ENCODE measurements around the gene PCDHB5. TPM values are rescaled to one million over a fixed set of nuclear protein-coding genes. Genes with fewer than 3 reads are reported as not detected.
A peak's percentile ranks its signal among the peaks of the same experiment; 100 is the strongest.

Gene PCDHB5
- total RNA-seq, 1 experiment from 2014 or later: 23.6 TPM

DNA sequence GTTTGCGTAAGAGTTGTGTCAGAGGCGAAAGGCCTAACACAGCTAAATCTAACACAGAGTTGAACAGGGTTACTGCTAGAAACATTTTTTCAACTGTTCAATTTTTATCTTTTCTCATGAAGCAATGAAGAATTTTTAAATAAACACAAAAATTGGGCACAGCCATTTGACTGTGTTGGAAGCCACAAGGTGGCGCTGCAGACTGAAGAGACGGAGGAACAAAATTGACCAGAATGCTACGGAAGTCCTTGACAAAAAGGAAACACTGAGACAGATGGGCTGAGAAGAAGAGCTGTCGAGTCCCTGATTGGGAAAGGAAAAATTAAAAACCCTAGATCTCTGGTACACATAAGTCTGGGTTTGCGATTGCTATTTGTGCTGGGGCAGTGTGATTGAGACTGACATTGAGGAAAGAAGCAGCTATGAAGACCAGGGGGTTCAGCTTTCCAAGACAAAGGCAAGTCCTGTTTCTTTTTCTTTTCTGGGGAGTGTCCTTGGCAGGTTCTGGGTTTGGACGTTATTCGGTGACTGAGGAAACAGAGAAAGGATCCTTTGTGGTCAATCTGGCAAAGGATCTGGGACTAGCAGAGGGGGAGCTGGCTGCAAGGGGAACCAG, 52.0 kb downstream of the PCDHB5 start, which contains the start of gene PCDHB9:
Gene PCDHB9, plus strand, starts transcription at position 265 of the 616 bp plus-strand sequence. Its CDS starts 158 bp downstream, at position 423.
- POLR2A ChIA-PET (ENCODE audit: low non-redundant PET): no interaction called here
- DNase-seq (ENCODE audit: low spot score): peak; percentile 79
- BruUV-seq (replicated peaks): no TSS peak
- no peaks in the 10 kb centered on the region for H3K9me3 ChIP-seq (ENCODE audit: low read depth, low read length, poor library complexity, severe bottlenecking)
- peaks cover 5% of the 10 kb centered on the region for H3K36me3 ChIP-seq (ENCODE audit: insufficient read depth, low read length, poor library complexity, severe bottlenecking)
- CTCF ChIA-PET: interaction anchor here (0.8 to 1.4 kb wide), 4 partner anchors 13 to 381 kb away, joined by 3 to 6 read pairs (median 5); partner anchors contain the start of genes PCDHB11, PCDHB2 and PCDHB5
- peak within 1 kb of the TSS; percentile 34 for H3K4me3 ChIP-seq (ENCODE audit: low read depth, low read length, poor library complexity, severe bottlenecking)
- H3K4me1 ChIP-seq (ENCODE audit: insufficient read depth, low read length, poor library complexity, severe bottlenecking): no peaks in the 10 kb centered on the region
- H3K27ac ChIP-seq (ENCODE audit: low read depth, low read length, poor library complexity, severe bottlenecking): peak within 1 kb of the TSS; percentile 34
- TF ChIP-seq EZH2 (IDR thresholded peaks at IDR 0.05; ENCODE audit: borderline replicate concordance, low read depth, low read length, poor library complexity, severe bottlenecking): no peak
- TF ChIP-seq, protein P1, sequence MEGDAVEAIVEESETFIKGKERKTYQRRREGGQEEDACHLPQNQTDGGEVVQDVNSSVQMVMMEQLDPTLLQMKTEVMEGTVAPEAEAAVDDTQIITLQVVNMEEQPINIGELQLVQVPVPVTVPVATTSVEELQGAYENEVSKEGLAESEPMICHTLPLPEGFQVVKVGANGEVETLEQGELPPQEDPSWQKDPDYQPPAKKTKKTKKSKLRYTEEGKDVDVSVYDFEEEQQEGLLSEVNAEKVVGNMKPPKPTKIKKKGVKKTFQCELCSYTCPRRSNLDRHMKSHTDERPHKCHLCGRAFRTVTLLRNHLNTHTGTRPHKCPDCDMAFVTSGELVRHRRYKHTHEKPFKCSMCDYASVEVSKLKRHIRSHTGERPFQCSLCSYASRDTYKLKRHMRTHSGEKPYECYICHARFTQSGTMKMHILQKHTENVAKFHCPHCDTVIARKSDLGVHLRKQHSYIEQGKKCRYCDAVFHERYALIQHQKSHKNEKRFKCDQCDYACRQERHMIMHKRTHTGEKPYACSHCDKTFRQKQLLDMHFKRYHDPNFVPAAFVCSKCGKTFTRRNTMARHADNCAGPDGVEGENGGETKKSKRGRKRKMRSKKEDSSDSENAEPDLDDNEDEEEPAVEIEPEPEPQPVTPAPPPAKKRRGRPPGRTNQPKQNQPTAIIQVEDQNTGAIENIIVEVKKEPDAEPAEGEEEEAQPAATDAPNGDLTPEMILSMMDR (conservative IDR thresholded peaks at IDR 0.05; ENCODE audit: low read depth, low read length): peak; percentile 90
- H3K27me3 ChIP-seq (replicated peaks; ENCODE audit: insufficient read depth, low read depth, low read length, poor library complexity): no peaks in the 10 kb centered on the region
- intact Hi-C loops (cut with micrococcal nuclease; ENCODE audit: unreplicated experiment): no loop called here

Other genes starting within 250 kb of the PCDHB5 start
- 7.2 and 8.8 TPM in 2 replicates for gene PCDHAC1, start 208.9 kb upstream of the PCDHB5 start, total RNA-seq (2021)
- gene PCDHAC2, start 168.7 kb upstream of the PCDHB5 start, total RNA-seq (2021): 6.8 and 7.1 TPM in 2 replicates
- 0.04 and 0.06 TPM in 2 replicates for gene PCDHB1, start 83.8 kb upstream of the PCDHB5 start, total RNA-seq (2021)
- 31.3 and 35.0 TPM in 2 replicates for gene PCDHB2, start 40.6 kb upstream of the PCDHB5 start, total RNA-seq (2021)
- gene PCDHB3, start 34.7 kb upstream of the PCDHB5 start, total RNA-seq (2021): 2.6 and 4.9 TPM in 2 replicates
- gene PCDHB4, start 13.4 kb upstream of the PCDHB5 start, total RNA-seq (2021): 2.4 and 2.7 TPM in 2 replicates
- 7.3 and 9.1 TPM in 2 replicates for gene PCDHB6, start 14.9 kb downstream of the PCDHB5 start, total RNA-seq (2021)
- gene PCDHB7, start 37.4 kb downstream of the PCDHB5 start, total RNA-seq (2021): 2.0 and 2.3 TPM in 2 replicates
- 7.7 and 8.5 TPM in 2 replicates for gene PCDHB8, start 42.6 kb downstream of the PCDHB5 start, total RNA-seq (2021)
- gene PCDHB16, start 47.2 kb downstream of the PCDHB5 start, total RNA-seq (2021): 11.3 and 12.8 TPM in 2 replicates
- gene PCDHB9, start 52.0 kb downstream of the PCDHB5 start, total RNA-seq (2021): 5.6 and 7.9 TPM in 2 replicates
- gene PCDHB10, start 57.1 kb downstream of the PCDHB5 start, total RNA-seq (2021): 2.7 and 2.8 TPM in 2 replicates
- gene PCDHB11, start 64.4 kb downstream of the PCDHB5 start, total RNA-seq (2021): 14.2 and 15.3 TPM in 2 replicates
- 5.1 and 6.7 TPM in 2 replicates for gene PCDHB12, start 73.5 kb downstream of the PCDHB5 start, total RNA-seq (2021)
- 1.8 and 2.5 TPM in 2 replicates for gene PCDHB13, start 78.7 kb downstream of the PCDHB5 start, total RNA-seq (2021)
- gene PCDHB14, start 88.1 kb downstream of the PCDHB5 start, total RNA-seq (2021): 6.9 and 7.4 TPM in 2 replicates
- gene PCDHB15, start 110.2 kb downstream of the PCDHB5 start, total RNA-seq (2021): 1.2 and 2.3 TPM in 2 replicates
- gene SLC25A2, start 168.8 kb downstream of the PCDHB5 start, total RNA-seq (2021): 0.88 and 1.0 TPM in 2 replicates
- gene TAF7, start 185.6 kb downstream of the PCDHB5 start, total RNA-seq (2021): 73.4 and 78.3 TPM in 2 replicates
- 2.2 and 2.3 TPM in 2 replicates for gene PCDHGA1, start 195.3 kb downstream of the PCDHB5 start, total RNA-seq (2021)
- gene PCDHGA2, start 203.6 kb downstream of the PCDHB5 start, total RNA-seq (2021): 1.5 and 1.8 TPM in 2 replicates
- gene PCDHGA3, start 208.6 kb downstream of the PCDHB5 start, total RNA-seq (2021): 0.85 and 0.97 TPM in 2 replicates
- 7.6 TPM in 2 replicates for gene PCDHGB1, start 214.9 kb downstream of the PCDHB5 start, total RNA-seq (2021)
- 2.9 and 3.5 TPM in 2 replicates for gene PCDHGA4, start 219.8 kb downstream of the PCDHB5 start, total RNA-seq (2021)
- 6.2 and 6.5 TPM in 2 replicates for gene PCDHGB2, start 224.8 kb downstream of the PCDHB5 start, total RNA-seq (2021)
- gene PCDHGA5, start 229.0 kb downstream of the PCDHB5 start, total RNA-seq (2021): 2.4 and 2.6 TPM in 2 replicates
- 3.3 and 3.4 TPM in 2 replicates for gene PCDHGB3, start 235.0 kb downstream of the PCDHB5 start, total RNA-seq (2021)
- 20.2 and 21.6 TPM in 2 replicates for gene PCDHGA6, start 238.7 kb downstream of the PCDHB5 start, total RNA-seq (2021)
- 9.6 and 10.9 TPM in 2 replicates for gene PCDHGA7, start 247.5 kb downstream of the PCDHB5 start, total RNA-seq (2021)

Data from A673 (cell line).